Esophagus squamous epithelium (tissue), 5 donors: ENCODE results near the gene DTWD1. TPM values are rescaled to one million over a fixed set of nuclear protein-coding genes. Genes with fewer than 3 reads are reported as not detected.

Experiments
- DNase-seq: peaks from one replicate; lab custom pipeline; 2025; lab: John Stamatoyannopoulos, UW
- H3K27ac ChIP-seq, 4 donors: fragments of 200-600 bp; sonication (generic); one replicate each; pipeline ENCODE4 v1.5.1; 2016 to 2019; ENCODE audit warnings: mild to moderate bottlenecking in 1 of 4
- H3K27me3 ChIP-seq, 4 donors: fragments of 200-600 bp; sonication (generic); 1 replicate in 3 of 4; 2 replicates in 1 of 4; pipeline versions ENCODE4 v1.5.1 to v1.6.0; 2017 to 2021; ENCODE audit warnings: antibody characterized with exemption in 1 of 4
- H3K36me3 ChIP-seq, 3 donors: fragments of 200-600 bp; sonication (generic); one replicate each; pipeline ENCODE4 v1.5.1; 2016 to 2019
- H3K4me1 ChIP-seq, 3 donors: fragments of 200-600 bp; sonication (generic); one replicate each; pipeline ENCODE4 v1.5.1; 2017 to 2019
- H3K4me3 ChIP-seq, 4 donors: fragments of 200-600 bp; sonication (generic); 1 replicate in 3 of 4; 2 replicates in 1 of 4; pipeline ENCODE4 v1.5.1; 2016 to 2019; ENCODE audit warnings: mild to moderate bottlenecking in 2 of 4, moderate library complexity in 1 of 4
- H3K9me3 ChIP-seq, 3 donors: fragments of 200-600 bp; sonication (generic); one replicate each; pipeline ENCODE4 v1.5.1; 2016 to 2019
- CTCF ChIP-seq, 6 experiments: fragments of 450-650 bp in 4 of 6; fragments of 200-600 bp in 2 of 6; sonication (generic) in 2 of 6; IDR thresholded peaks; one replicate each; pipeline ENCODE4 v1.5.1; 2016 to 2019; ENCODE audit warnings: antibody characterized with exemption in 6 of 6, mild to moderate bottlenecking in 4 of 6, moderate library complexity in 4 of 6
- POLR2A ChIP-seq, 4 donors: fragments of 450-650 bp; IDR thresholded peaks; one replicate each; pipeline ENCODE4 v1.6.1; 2017; ENCODE audit warnings: antibody characterized with exemption in 4 of 4, mild to moderate bottlenecking in 4 of 4, moderate library complexity in 3 of 4
- WGBS, 2 donors: methylation state at CpG; one replicate each; pipeline ENCODE4 v1.1.5; 2018; 5-methylcytosine and 5-hydroxymethylcytosine counted together
- intact Hi-C: fragments of 100-400 bp; cut with DNase I; formaldehyde crosslinking; loops from one replicate; pipeline ENCODE4 v1.15.0; 2022
- total RNA-seq, 4 donors: library from RNA; depleted of rRNA; stranded (reverse); fragments of >200 nt; gene quantifications; one replicate each; pipeline ENCODE4 v1.1.0, GENCODE V29; 2016
- donor health status: DM: yes; HTN: yes; CAD: no.

The DTWD1 gene
- total RNA-seq, 4 donors from 2014 or later, result 6.0 to 12.4 (median 11.6) TPM

DNA sequence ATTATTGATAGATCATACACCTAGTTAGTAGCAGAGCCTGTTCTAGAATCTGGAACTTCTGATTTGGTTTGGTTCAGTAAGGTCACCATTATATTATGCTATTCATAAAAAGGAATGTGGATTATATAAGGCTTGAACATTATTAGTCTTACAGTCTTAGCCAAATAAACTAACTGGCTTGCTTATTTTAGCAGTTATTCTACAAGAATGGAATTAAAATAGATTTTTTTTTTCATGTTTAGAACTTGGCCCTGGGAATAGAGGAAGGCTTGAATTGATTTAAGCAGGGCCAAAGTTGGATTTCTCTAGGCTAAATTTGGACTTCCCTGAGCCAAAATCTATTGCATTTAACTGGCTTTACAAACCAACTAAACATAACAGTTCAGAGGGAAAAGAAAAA, 24.4 kb downstream of the DTWD1 start:
- intact Hi-C loops, result no loop called here
- Histone ChIP-seq H3K4me3 (no peak overlapping the region), H3K36me3 (peaks cover 0 to 2% (median 0%) of the 10 kb centered on the region in 3 donors), H3K27ac (peak overlapping the region in 1 of 4 donors; percentile 42), H3K4me1 (peaks cover 0 to 24% (median 4%) of the 10 kb centered on the region in 3 donors), H3K9me3 (no peaks in the 10 kb centered on the region), H3K27me3 (no peaks in the 10 kb centered on the region)
- no peak for DNase-seq
- TF ChIP-seq CTCF (IDR thresholded peaks at IDR 0.05) (no peak), POLR2A (IDR thresholded peaks at IDR 0.05) (no peak)

GRCh38 chr15:49645941-49646340, 25.1 kb downstream of the DTWD1 start:
- intact Hi-C loops, result no loop called here
- no peak overlapping the region for H3K4me3 ChIP-seq
- H3K27ac ChIP-seq, result peak overlapping the region in 1 of 4 donors; percentile 42
- TF ChIP-seq POLR2A (IDR thresholded peaks at IDR 0.05) (no peak), CTCF (IDR thresholded peaks at IDR 0.05) (no peak)
- DNase-seq, result no peak
- H3K36me3 ChIP-seq, result no peaks in the 10 kb centered on the region
- H3K27me3 ChIP-seq, result no peaks in the 10 kb centered on the region
- no peaks in the 10 kb centered on the region for H3K9me3 ChIP-seq
- H3K4me1 ChIP-seq, result peaks cover 0 to 24% (median 4%) of the 10 kb centered on the region in 3 donors

DNA sequence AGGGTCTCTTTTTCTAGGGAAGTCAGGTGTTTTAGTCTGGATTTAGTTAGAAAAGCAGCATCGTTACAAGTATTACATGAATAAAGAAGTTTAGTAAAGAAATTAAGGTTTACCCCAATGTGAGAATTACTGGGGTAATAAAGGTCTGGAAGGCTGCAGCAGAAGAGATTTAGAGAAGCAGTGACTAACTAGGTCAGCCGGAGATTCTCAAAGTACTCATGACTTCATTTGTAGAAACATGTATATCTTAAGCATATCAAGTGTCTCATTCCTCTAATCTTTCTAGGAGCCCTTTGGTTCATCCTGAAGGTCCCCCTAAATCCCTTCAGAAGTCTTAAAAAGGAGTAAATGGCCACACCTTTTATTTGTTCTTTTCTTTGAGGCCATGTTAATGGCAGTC, 26.0 kb downstream of the DTWD1 start:
- no peak for DNase-seq
- H3K36me3 ChIP-seq, result no peaks in the 10 kb centered on the region
- TF ChIP-seq POLR2A (IDR thresholded peaks at IDR 0.05) (no peak), CTCF (IDR thresholded peaks at IDR 0.05) (no peak)
- 87 to 90% methylated on average over 2 of the region's 2 CpGs for WGBS, 2 donors
- no peaks in the 10 kb centered on the region for H3K27me3 ChIP-seq
- H3K27ac ChIP-seq, result no peak overlapping the region
- intact Hi-C loops, result no loop called here
- peaks cover 0 to 3% (median 0%) of the 10 kb centered on the region in 3 donors for H3K9me3 ChIP-seq
- no peak overlapping the region for H3K4me3 ChIP-seq
- H3K4me1 ChIP-seq, result peaks cover 0 to 24% (median 4%) of the 10 kb centered on the region in 3 donors

GRCh38 chr15:49649987-49650386, 29.1 kb downstream of the DTWD1 start:
- Histone ChIP-seq H3K4me1 (peaks cover 0 to 15% (median 0%) of the 10 kb centered on the region in 3 donors), H3K9me3 (peaks cover 0 to 21% (median 12%) of the 10 kb centered on the region in 3 donors), H3K27ac (no peak overlapping the region), H3K4me3 (no peak overlapping the region), H3K36me3 (no peaks in the 10 kb centered on the region), H3K27me3 (no peaks in the 10 kb centered on the region)
- WGBS, 2 donors, result 92 to 95% methylated on average over 1 of the region's 1 CpG
- DNase-seq, result no peak
- intact Hi-C loops, result no loop called here
- TF ChIP-seq POLR2A (IDR thresholded peaks at IDR 0.05) (no peak), CTCF (IDR thresholded peaks at IDR 0.05) (no peak)

DNA sequence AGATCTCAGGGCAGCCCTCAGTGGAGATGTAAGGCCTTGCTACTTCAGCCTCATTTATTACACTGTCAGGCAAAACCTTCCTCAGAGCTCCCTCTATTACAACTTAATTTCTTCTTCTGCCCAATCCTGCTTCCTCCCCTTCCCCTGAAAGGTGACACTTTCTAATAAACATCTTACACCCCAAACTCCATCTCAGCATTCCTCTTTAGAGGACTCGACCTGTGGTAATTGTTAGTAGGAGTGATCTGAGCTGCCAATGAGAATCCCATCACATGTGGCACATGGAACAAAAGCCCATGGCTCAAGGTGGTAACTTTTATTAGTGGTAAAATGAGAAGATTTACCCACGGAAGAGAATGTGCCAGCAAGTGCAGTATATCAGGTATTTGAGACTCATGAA, 29.8 kb downstream of the DTWD1 start:
- DNase-seq, result no peak
- H3K27ac ChIP-seq, result no peak overlapping the region
- intact Hi-C loops, result no loop called here
- H3K4me3 ChIP-seq, result no peak overlapping the region
- no peaks in the 10 kb centered on the region for H3K36me3 ChIP-seq
- no peak for TF ChIP-seq POLR2A (IDR thresholded peaks at IDR 0.05)
- no peak for TF ChIP-seq CTCF (IDR thresholded peaks at IDR 0.05)
- no peaks in the 10 kb centered on the region for H3K27me3 ChIP-seq
- peaks cover 0 to 8% (median 0%) of the 10 kb centered on the region in 3 donors for H3K4me1 ChIP-seq
- H3K9me3 ChIP-seq, result peaks cover 0 to 21% (median 12%) of the 10 kb centered on the region in 3 donors
- 69 to 85% methylated on average over 2 of the region's 2 CpGs for WGBS, 2 donors
